H1 (cell line): ENCODE data around the gene FOXC2. TPM values are rescaled to one million over a fixed set of nuclear protein-coding genes. Genes with fewer than 3 reads are reported as not detected.

ENCODE experiments used
- CTCF ChIA-PET: fragments of 300-600 bp; sonication (Branson Sonifier 250); formaldehyde crosslinking; loops from one replicate; lab custom pipeline; 2021; ENCODE audit not compliant: partially characterized antibody; lab: Charles Lee
- POLR2A ChIA-PET: fragments of 300-600 bp; sonication (Branson Sonifier 250); formaldehyde crosslinking; loops from one replicate; lab custom pipeline; 2021; ENCODE audit warnings: inconsistent platforms; ENCODE audit not compliant: partially characterized antibody; lab: Charles Lee
- DNase-seq, 2 experiments: peaks; one replicate each; pipeline versions ENCODE4 v3.0.0 to v3.0.0-alpha.2; 2010 to 2022; ENCODE audit warnings: low spot score in 2 of 2, low read depth in 1 of 2, mixed read lengths in 1 of 2
- FAIRE-seq: peaks from 2 replicates; lab custom pipeline; 2011; peaks lifted over from hg19 to GRCh38; lab: Jason Lieb, UNC
- H2AFZ ChIP-seq: 2 replicates; pipeline ENCODE4 v1.8.1; 2012; ENCODE audit warnings: low read length, inconsistent platforms
- H2AK5ac ChIP-seq: 2 replicates; pipeline ENCODE4 v1.6.1; 2013; ENCODE audit warnings: low read depth, low read length
- H2BK120ac ChIP-seq: replicated peaks from 2 replicates; pipeline ENCODE3; 2013; ENCODE audit warnings: low read depth, low read length, inconsistent platforms
- H2BK12ac ChIP-seq: 2 replicates; pipeline ENCODE4 v1.6.1; 2013; ENCODE audit warnings: low read depth, low read length
- H2BK15ac ChIP-seq: 2 replicates; pipeline ENCODE4 v1.6.1; 2013; ENCODE audit warnings: low read length
- H2BK20ac ChIP-seq: 2 replicates; pipeline ENCODE4 v1.6.1; 2013; ENCODE audit warnings: low read length
- H2BK5ac ChIP-seq: 2 replicates; pipeline ENCODE4 v1.6.1; 2013; ENCODE audit warnings: low read depth, low read length
- H3K14ac ChIP-seq: 2 replicates; pipeline ENCODE4 v1.6.1; 2013; ENCODE audit warnings: inconsistent platforms; ENCODE audit not compliant: insufficient read length
- H3K18ac ChIP-seq: 2 replicates; pipeline ENCODE4 v1.6.1; 2013; ENCODE audit warnings: low read length; ENCODE audit errors: extremely low read depth
- H3K23ac ChIP-seq: 2 replicates; pipeline ENCODE4 v1.6.1; 2013; ENCODE audit warnings: inconsistent platforms; ENCODE audit not compliant: insufficient read length
- H3K23me2 ChIP-seq: 2 replicates; pipeline ENCODE4 v1.6.1; 2013; ENCODE audit warnings: low read depth, low read length
- H3K27ac ChIP-seq: 2 replicates; pipeline ENCODE4 v1.6.1; 2011; ENCODE audit warnings: low read depth, low read length, inconsistent platforms
- H3K27me3 ChIP-seq, 4 experiments: replicated peaks in 1 of 4; 1 replicate in 1 of 4; 2 replicates in 3 of 4; pipeline versions ENCODE4 v1.6.1 to v1.8.1; 2011 to 2013; ENCODE audit warnings: low read length in 3 of 4, mild to moderate bottlenecking in 3 of 4, inconsistent platforms in 2 of 4, mixed read lengths in 2 of 4, moderate library complexity in 1 of 4; ENCODE audit not compliant: control insufficient read depth in 3 of 4, insufficient read depth in 3 of 4; ENCODE audit errors: extremely low read depth in 1 of 4
- H3K36me3 ChIP-seq, 4 experiments: 2 replicates each; pipeline versions ENCODE4 v1.6.1 to v1.8.1; 2011 to 2013; ENCODE audit warnings: mild to moderate bottlenecking in 4 of 4, low read length in 3 of 4, moderate library complexity in 2 of 4, control low read depth in 1 of 4, inconsistent platforms in 1 of 4; ENCODE audit not compliant: insufficient read depth in 4 of 4, control insufficient read depth in 2 of 4
- H3K4ac ChIP-seq: replicated peaks from 2 replicates; pipeline ENCODE3; 2013; ENCODE audit warnings: low read length, low read depth, mixed read lengths, inconsistent platforms; ENCODE audit not compliant: insufficient read length
- H3K4me1 ChIP-seq, 4 experiments: replicated peaks in 1 of 4; 1 replicate in 1 of 4; 2 replicates in 3 of 4; pipeline versions ENCODE4 v1.6.1 to v1.8.1; 2011 to 2013; ENCODE audit warnings: low read length in 3 of 4, inconsistent platforms in 2 of 4, mixed read lengths in 1 of 4; ENCODE audit not compliant: insufficient read depth in 4 of 4, control insufficient read depth in 3 of 4
- H3K4me2 ChIP-seq, 2 experiments: 2 replicates each; pipeline versions ENCODE4 v1.6.1 to v1.8.1; 2011 to 2013; ENCODE audit warnings: low read depth in 2 of 2, low read length in 2 of 2, control low read depth in 1 of 2, inconsistent platforms in 1 of 2, mild to moderate bottlenecking in 1 of 2; ENCODE audit not compliant: insufficient read depth in 1 of 2
- H3K4me3 ChIP-seq, 4 experiments: fragments of 200-600, 300-600 bp in 1 of 4; sonication (generic), shearing (Covaris generic), sonication (Bioruptor Twin) in 1 of 4; 2 replicates each; pipeline versions ENCODE4 v1.5.1 to v1.8.1; 2011 to 2016; ENCODE audit warnings: low read length in 4 of 4, low read depth in 3 of 4, control low read depth in 2 of 4, inconsistent platforms in 2 of 4, mild to moderate bottlenecking in 2 of 4, mixed read lengths in 1 of 4, moderate library complexity in 1 of 4; ENCODE audit not compliant: insufficient read depth in 2 of 4; ENCODE audit errors: extremely low read depth in 1 of 4
- H3K56ac ChIP-seq: replicated peaks from 2 replicates; pipeline ENCODE3; 2013; ENCODE audit warnings: low read depth, mild to moderate bottlenecking, mixed read lengths, low read length, inconsistent platforms; ENCODE audit not compliant: insufficient read length
- H3K79me1 ChIP-seq: 2 replicates; pipeline ENCODE4 v1.6.1; 2013; ENCODE audit warnings: low read depth, low read length, control low read depth
- H3K79me2 ChIP-seq, 2 experiments: 2 replicates each; pipeline versions ENCODE4 v1.6.1 to v1.8.1; 2012 to 2013; ENCODE audit warnings: low read length in 2 of 2, mild to moderate bottlenecking in 2 of 2, inconsistent platforms in 1 of 2; ENCODE audit not compliant: insufficient read depth in 2 of 2, control insufficient read depth in 1 of 2
- H3K9ac ChIP-seq, 4 experiments: replicated peaks in 1 of 4; 1 replicate in 1 of 4; 2 replicates in 3 of 4; pipeline versions ENCODE4 v1.6.1 to v1.8.1; 2011 to 2013; ENCODE audit warnings: low read depth in 3 of 4, low read length in 3 of 4, control low read depth in 2 of 4, mild to moderate bottlenecking in 2 of 4, moderate library complexity in 2 of 4, inconsistent platforms in 1 of 4; ENCODE audit errors: extremely low read depth in 1 of 4
- H3K9me3 ChIP-seq, 2 experiments: 2 replicates each; pipeline versions ENCODE4 v1.6.1 to v1.8.1; 2012 to 2013; ENCODE audit warnings: mild to moderate bottlenecking in 2 of 2, moderate library complexity in 2 of 2, control low read depth in 1 of 2, inconsistent platforms in 1 of 2, low read depth in 1 of 2, low read length in 1 of 2, mixed read lengths in 1 of 2; ENCODE audit not compliant: insufficient read depth in 2 of 2
- H4K20me1 ChIP-seq, 2 experiments: replicated peaks in 1 of 2; 2 replicates each; pipeline versions ENCODE3 to v1.8.1; 2011 to 2013; ENCODE audit warnings: inconsistent platforms in 2 of 2, low read length in 2 of 2, mild to moderate bottlenecking in 1 of 2; ENCODE audit not compliant: insufficient read depth in 2 of 2, control insufficient read depth in 1 of 2
- H4K5ac ChIP-seq: 2 replicates; pipeline ENCODE4 v1.6.1; 2013; ENCODE audit warnings: low read length, low read depth, mixed read lengths, inconsistent platforms; ENCODE audit not compliant: insufficient read length
- H4K8ac ChIP-seq: 2 replicates; pipeline ENCODE4 v1.8.0; 2013; ENCODE audit warnings: mild to moderate bottlenecking, moderate library complexity, low read length, inconsistent platforms; ENCODE audit not compliant: insufficient read depth; ENCODE audit errors: extremely low read depth
- H4K91ac ChIP-seq: replicated peaks from 2 replicates; pipeline ENCODE3; 2013; ENCODE audit warnings: low read length, mixed read lengths, inconsistent platforms; ENCODE audit not compliant: insufficient read length
- ATF2 ChIP-seq: IDR thresholded peaks from 2 replicates; pipeline ENCODE4 v1.6.1; 2012; ENCODE audit warnings: low read length, inconsistent platforms
- BACH1 ChIP-seq: IDR thresholded peaks from 2 replicates; pipeline ENCODE4 v1.6.1; 2012; ENCODE audit warnings: low read length, improper control_type of control experiment
- EGR1 ChIP-seq: IDR thresholded peaks from 2 replicates; pipeline ENCODE4 v1.6.1; 2011; ENCODE audit warnings: low read depth, low read length, borderline replicate concordance
- POLR2A ChIP-seq, 2 experiments: IDR thresholded peaks; 1 replicate in 1 of 2; 2 replicates in 1 of 2; pipeline ENCODE4 v1.6.1; 2011; ENCODE audit warnings: low read depth in 2 of 2, low read length in 2 of 2, mild to moderate bottlenecking in 2 of 2; ENCODE audit errors: control extremely low read depth in 1 of 2
- POU5F1 ChIP-seq: IDR thresholded peaks from 2 replicates; pipeline ENCODE4 v1.6.1; 2011; ENCODE audit warnings: low read depth, mild to moderate bottlenecking, low read length, moderate library complexity
- SAP30 ChIP-seq: fragments of 300-600 bp; sonication (generic); IDR thresholded peaks from 2 replicates; pipeline ENCODE4 v1.7.1; 2012; ENCODE audit warnings: low read length, moderate library complexity, mild to moderate bottlenecking, inconsistent platforms; ENCODE audit not compliant: insufficient read depth, insufficient replicate concordance
- YY1 ChIP-seq: IDR thresholded peaks from 2 replicates; pipeline ENCODE4 v1.6.1; 2011; ENCODE audit warnings: low read depth, mild to moderate bottlenecking, low read length
- WGBS, 2 experiments: shearing (Covaris generic) in 1 of 2; methylation state at CpG; one replicate each; pipeline versions ENCODE4 v1.1.6 to v1.1.7; 2013 to 2015; ENCODE audit warnings: low lambda C conversion rate in 2 of 2, mixed read lengths in 2 of 2, inconsistent platforms in 1 of 2, low coverage in 1 of 2, missing lambda C conversion rate in 1 of 2; ENCODE audit not compliant: insufficient replicate concordance in 2 of 2, insufficient coverage in 1 of 2, insufficient read length in 1 of 2; ENCODE audit errors: extremely low coverage in 1 of 2, missing lambda C conversion rate in 1 of 2; 5-methylcytosine and 5-hydroxymethylcytosine counted together
- polyA plus RNA-seq, 7 experiments: library from polyadenylated mRNA; depleted of rRNA in 3 of 7; stranded (reverse) in 5 of 7; unstranded in 2 of 7; fragments of >200 nt in 5 of 7; fragments of 200-250 nt in 2 of 7; gene quantifications; 1 replicate in 5 of 7; 2 replicates in 1 of 7; 4 replicates in 1 of 7; pipeline versions ENCODE4 v1.2.1 to v1.2.3, GENCODE V29; 2011 to 2013; ENCODE audit warnings: missing spikeins in 2 of 7, mixed read lengths in 2 of 7
- total RNA-seq: library from RNA; stranded (reverse); fragmentation: NEBNext Ultra II Directional; extraction: Animal tissue kit (Norgen Biotek cat#: 25700); gene quantifications from 2 replicates; pipeline ENCODE4 v1.2.1, GENCODE V29; 2021

Gene FOXC2
- total and polyA plus RNA-seq, 2 of the 8 experiments (the other 6 are each of a cell fraction or from before 2014, with no cell fraction given): 0.09 TPM; not detected in 1

- Histone ChIP-seq H2BK20ac (no peak overlapping the region), H3K79me2 (no peaks in the 10 kb centered on the region), H3K4me1 (peaks cover 0 to 9% (median 5%) of the 10 kb centered on the region in 4 experiments; a peak in 5 of 7 replicates), H2BK15ac (no peak overlapping the region), H3K27ac (no peak overlapping the region), H3K56ac (no peak overlapping the region), H3K4me3 (no peak overlapping the region), H4K8ac (no peak overlapping the region), H3K14ac (no peak overlapping the region), H2BK5ac (no peak overlapping the region), H3K18ac (no peak overlapping the region), H3K9ac (no peak overlapping the region), H3K4ac (no peak overlapping the region), H4K5ac (no peak overlapping the region), H2BK12ac (no peak overlapping the region), H2AFZ (no peak overlapping the region), H4K91ac (no peak overlapping the region), H3K27me3 (peaks cover 34 to 47% (median 40%) of the 10 kb centered on the region in 4 experiments), H4K20me1 (peaks cover 5 to 9% of the 10 kb centered on the region in 2 experiments), H3K23ac (no peak overlapping the region), H3K36me3 (no peaks in the 10 kb centered on the region), H3K4me2 (no peak overlapping the region), H2BK120ac (no peak overlapping the region), H3K9me3 (no peaks in the 10 kb centered on the region; a peak in 1 of 4 replicates), H3K79me1 (no peaks in the 10 kb centered on the region), H3K23me2 (no peaks in the 10 kb centered on the region; the same call in 1 of the 2 replicates), H2AK5ac (no peak overlapping the region)
- TF ChIP-seq ATF2: 0 out of 2 replicates have a peak, but pooled peaks have one; percentile 3
- no peak for TF ChIP-seq POU5F1
- no peak for TF ChIP-seq BACH1
- no peak for TF ChIP-seq SAP30
- no peak for TF ChIP-seq YY1
- TF ChIP-seq EGR1: no peak
- no peak for TF ChIP-seq POLR2A (IDR thresholded peaks at IDR 0.05; ENCODE audit: control extremely low read depth in 1 of 2, low read depth in 2 of 2, low read length in 2 of 2)
- DNase-seq (no peak), FAIRE-seq (no peak)
- ChIA-PET POLR2A (interaction anchor here (0.6 kb wide), 1 partner anchor 203 kb away, joined by 3 read pairs; no protein-coding TSS in a partner anchor), CTCF (interaction anchor here (0.6 to 6.0 kb wide), 30 partner anchors 9 to 1906 kb away, joined by 3 to 84 read pairs (median 4); no protein-coding TSS in a partner anchor)
- WGBS, 2 experiments: 76% methylated on average over 29 of the region's 30 CpGs; no CpG with 5 or more reads in 1 of the 2 experiments
Observed at GRCh38 chr16:86520317-86521210, 46.1 kb upstream of the FOXC2 start.
